CD4-positive, alpha-beta T cell treated with Interleukin-4 for 1 hour (primary cell): ENCODE data around the gene GRID1.

Source experiments
- DNase-seq, 2 donors: peaks; one replicate each; pipeline ENCODE4 v3.0.0-alpha.2; 2020 to 2022

Gene GRID1

DNA sequence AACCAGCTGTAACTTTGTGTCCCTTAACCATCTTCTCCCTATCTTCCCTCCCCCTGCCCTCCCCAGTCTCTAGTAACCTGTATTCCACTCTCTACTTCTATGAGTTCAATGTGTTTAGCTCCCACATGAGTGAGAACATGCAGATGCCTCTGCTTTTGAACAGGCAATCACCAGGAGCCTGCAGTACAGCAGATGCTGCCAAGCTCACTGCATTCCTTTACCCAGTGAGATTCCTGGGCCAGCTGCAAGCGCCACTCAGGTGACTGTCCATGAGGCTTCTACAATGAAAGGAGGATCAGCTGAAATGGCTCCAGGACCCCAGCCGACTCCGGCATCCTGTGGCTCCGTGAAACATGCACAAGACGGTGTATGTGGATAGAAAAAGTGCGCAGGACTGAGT, 15.7 kb downstream of the GRID1 start:
- DNase-seq = no peak

DNA sequence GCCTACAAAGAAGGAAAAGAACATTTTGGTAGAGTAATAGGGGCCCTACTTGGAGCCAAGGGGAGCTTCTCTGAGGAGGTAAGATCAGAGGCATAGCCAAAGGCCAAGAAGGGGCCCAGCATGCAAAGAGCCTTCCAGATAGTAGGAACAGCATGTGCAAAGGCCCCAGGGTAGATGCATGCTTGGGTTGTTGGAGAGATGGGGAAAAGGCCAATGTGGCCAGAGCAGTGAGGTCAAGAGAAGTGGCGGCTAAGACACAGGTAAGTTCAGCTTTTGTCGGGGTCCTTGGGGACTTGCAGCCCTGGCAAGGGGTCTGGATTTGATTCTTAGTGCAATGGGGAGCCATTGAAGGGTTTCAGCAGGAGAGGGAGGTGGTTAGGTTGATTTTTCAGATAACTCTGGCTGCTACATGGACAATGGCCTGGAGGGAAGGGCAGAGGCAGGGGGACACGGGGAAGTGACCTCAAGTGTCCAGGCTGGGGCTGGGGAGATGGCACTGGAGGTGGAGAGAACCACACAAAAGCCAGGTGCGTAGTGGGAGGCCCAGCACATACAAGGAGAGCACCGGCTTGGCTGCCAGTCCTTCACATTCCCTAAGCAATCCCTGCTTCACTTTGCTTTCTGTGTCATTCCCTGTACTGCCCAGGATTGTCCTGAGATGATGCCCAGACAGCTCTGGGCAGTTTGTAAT, 16.5 kb downstream of the GRID1 start:
- DNase-seq = no peak

DNA sequence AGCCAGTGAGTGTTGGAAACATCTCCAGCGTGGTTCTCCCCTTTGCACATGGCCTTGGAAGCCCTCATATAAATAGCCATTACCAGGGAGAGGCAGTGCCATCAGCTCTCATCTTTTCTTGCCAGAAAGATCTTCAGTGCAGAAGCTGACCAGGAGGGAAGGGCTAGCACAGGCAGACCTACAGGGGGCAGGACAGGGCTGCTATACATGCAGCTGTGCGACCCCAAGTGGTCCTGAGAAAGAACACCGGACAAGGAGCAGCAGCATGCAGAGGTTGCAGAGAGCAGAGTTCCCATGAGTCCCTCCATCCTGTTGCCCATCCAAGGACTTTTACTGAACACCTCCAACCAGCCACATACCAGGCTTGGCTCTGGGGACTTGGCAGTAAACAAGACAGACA, 17.1 kb downstream of the GRID1 start:
- DNase-seq = no peak

DNA sequence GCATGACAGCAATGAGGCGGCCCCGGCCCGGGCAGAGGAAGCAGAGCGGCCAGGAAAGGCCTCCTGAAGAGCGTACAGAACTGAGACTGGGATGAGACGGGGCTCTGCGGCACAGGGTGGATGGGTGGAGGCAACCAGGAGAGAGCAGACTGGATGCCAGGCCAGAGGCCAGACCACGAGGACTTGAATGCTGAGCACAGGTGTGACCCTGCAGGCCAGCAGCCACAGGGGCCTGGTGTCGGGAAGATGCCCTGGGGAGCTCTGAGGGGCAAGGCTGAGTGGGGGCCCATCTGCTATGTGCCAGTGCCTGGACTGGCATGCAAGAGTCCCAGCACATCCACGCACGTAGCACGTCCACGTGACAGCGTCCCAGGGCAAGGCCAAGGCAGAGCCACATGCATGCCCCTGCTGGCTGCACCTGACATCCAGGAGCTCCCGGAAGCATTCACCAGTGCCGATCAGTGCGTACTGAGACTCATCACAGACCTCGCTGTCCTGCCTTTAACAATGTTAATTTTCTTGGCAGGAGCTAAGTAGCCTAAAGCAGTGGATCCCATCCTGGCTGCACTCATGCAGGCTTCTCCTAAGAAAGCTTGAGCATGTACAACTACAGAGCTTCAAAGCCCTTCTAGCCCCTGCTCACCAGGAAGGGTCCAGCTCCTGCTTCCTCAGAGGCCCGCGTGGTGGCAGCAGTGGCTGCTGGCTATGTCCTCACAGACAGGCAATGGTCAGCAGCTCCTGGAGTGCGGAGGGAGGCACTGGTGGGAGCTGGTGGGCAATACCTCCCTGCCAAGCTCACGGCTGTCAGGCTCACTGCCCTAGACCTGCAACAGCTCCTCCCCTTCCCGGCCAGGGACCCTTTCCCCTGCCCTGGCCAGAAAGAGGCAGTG, 18.0 kb downstream of the GRID1 start:
- no peak for DNase-seq

DNA sequence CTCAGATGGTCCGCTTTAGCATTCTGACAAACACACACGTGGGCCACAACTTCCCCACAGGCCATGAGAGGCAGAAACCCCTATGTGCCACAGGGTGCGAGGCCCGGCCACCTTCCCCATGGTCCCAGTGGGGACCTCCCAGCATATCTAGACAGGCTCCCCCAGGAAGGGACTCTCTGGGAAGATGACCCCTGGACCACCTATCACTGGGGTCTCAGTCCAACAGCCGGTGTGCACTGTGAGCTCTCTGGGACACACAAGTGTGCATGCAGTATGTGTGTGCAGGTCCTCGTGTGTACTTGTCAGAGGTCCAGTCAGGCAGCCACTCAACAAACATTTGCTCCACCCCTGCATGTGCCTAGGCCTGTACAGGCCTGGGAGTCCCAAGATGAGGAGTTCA, 18.7 kb downstream of the GRID1 start:
- DNase-seq = no peak

DNA sequence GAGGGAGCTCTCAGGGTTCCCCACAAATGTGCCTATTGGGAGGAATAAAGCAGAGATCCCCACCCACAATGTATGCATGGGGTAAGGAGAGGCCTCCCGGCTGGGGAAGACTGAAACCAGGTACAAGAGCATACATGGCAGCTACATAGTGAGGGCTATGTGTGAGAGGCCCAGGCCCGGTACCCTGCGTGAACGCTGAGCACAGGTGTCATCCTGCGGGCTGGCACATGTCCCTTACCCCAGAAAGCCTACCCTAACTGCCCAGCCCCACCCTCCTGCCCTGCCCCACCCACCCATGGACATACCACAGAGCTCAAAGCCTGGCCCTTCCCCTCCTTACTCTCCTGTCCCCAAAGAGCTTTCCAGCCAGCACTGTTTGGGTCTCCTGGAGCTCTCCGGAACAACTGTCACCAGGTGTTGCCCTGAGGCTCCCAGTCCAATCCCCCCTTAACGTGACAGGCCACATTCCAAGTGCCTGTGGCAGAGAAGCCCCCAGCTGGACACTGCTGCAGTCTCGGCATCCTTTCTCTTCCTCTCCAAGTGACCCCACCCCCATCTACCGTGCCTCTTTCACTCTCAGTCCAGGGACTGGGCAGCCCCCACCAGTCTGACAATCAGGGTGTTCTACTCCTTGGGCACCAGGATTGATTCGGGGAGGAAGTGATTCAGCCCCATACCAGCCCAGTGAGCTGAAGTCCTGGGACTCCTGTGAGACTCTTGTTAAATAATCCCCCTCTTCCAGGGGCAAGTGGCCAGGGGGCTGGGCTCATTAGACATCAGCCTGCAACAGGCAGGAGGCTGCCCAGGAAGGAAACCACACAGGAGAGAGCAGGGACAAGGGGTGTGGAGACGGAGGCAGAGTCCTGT, 19.6 kb downstream of the GRID1 start:
- DNase-seq = no peak

DNA sequence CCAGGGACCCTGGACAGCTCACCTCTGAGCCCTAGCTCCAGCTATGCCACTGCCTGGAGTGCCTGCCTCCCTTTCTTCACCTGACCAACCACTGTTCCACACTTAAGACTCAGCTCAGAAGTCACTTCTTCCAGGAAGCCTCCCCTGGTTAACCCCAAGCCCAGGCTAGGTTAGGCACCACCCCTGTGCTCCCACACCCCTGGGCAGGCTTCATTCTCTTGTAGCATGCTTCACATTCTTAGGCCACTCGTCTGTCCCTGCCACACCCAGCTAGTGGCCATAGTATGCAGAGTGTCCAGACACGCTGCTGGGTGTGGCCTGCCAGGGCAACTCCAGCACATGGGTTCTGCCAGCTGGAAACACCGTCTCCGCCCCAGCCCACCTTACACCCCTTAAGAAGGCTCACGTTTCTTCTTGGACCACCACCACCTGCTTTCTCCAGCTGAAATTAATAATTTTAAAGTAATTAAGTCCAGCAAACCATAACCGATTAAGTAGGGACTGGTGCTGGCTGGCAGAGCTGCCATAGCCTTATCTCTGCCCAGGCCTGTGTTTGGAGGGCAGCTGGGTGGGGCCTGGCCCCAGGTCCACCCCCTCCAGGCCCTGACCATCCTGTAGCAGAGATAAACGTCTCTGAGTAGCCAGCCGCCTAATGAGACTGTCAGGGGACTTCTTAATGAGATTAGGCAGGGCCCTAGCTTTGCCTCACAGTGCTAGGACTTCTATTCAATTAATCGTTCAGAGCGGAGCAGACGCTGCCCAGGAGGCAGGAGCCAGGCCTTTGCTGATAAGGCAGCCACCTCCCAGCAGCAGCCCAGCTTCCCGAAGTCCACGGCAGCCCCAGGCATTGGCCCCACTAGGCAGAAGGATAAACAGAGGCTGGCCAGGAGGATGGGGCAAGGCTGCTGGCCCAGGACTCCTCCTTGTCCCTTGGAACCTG, 20.5 kb downstream of the GRID1 start:
- DNase-seq = no peak

DNA sequence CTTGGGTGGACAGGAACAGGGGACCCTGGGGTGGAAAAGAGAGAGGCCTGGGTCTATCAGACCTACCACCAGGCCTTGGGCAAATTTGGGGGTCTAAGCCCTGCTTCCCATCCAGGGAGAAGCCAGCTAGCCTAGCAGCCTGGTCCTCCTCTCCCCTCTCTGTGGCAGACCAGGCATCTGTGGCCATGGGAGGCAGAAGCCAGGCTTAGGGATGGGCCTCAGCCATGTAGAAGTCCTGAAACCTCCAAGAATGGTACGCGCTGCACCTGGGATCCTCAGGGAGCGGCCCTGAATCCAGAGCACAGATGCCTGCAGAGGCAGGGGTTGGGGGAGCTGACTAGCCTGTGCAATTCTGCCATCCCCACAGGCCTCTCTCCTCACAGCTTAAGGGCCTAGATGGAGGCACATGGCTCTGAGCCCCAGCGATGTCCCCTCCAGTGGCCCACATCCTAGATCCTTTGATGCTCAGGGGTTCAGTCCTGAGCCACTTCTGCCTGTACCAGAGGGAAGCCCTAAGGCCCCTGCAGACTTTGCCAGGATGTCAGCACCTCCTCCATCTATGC, 21.2 kb downstream of the GRID1 start:
- no peak for DNase-seq

DNA sequence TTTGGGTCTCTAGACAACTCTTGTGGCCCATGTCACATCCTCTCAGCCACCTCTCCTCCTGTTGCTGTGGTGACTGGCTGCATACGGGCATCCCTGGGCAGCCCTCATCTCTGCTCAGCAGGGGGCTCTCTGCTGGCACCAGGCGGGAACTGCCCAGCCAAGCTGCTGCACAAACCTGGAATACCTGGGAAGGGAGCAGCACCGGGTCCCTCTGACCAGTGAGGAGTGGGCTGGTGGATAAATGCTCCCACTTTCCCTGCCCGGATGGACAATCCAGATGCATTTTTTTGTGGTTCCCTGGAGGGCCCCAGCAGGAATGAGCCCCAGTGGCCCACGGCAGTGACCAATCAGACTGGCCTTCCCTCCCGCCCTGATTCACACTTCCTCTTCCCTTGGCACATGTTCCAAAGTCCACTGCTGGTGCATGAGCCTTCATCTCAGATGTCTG, 21.9 kb downstream of the GRID1 start:
- DNase-seq = no peak

DNA sequence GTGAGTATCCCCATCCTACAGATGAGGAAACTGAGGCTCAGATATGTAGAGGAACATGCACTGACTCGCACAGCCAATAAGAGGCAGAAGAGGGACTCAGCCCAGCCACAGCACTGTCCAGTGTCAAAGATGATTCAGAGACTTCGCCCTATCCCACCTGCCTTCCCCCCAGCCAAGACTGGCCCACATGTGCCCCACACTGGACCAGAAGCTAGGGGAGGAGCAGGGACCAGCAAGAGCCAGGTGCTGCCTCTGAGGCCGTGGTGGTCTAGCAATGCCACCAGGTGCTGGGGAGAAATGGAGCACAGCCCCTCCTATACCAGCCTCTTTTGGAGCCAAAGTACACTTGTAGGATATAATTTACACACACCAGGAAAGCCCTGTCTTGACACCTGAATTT, 22.3 kb downstream of the GRID1 start:
- DNase-seq = no peak

DNA sequence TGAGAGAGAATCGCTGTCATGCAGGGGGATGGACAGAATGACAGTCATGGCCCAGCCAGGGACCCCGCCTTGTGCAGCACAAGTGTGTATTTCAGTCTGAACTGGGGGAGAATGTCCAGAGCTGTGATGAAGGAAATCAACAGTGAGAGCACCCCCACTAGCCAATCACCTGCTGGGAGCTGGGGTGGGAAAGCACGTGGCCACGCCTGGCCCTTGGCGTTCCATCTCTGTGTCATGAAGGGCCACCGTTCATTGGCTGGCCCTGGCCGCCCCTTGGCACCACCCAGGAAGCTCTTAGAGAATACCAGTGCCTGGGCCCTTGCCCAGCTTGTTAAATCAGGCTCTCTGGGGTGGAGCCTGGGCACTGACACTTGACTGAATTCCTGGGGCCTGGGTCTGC, 22.8 kb downstream of the GRID1 start:
- DNase-seq = no peak

DNA sequence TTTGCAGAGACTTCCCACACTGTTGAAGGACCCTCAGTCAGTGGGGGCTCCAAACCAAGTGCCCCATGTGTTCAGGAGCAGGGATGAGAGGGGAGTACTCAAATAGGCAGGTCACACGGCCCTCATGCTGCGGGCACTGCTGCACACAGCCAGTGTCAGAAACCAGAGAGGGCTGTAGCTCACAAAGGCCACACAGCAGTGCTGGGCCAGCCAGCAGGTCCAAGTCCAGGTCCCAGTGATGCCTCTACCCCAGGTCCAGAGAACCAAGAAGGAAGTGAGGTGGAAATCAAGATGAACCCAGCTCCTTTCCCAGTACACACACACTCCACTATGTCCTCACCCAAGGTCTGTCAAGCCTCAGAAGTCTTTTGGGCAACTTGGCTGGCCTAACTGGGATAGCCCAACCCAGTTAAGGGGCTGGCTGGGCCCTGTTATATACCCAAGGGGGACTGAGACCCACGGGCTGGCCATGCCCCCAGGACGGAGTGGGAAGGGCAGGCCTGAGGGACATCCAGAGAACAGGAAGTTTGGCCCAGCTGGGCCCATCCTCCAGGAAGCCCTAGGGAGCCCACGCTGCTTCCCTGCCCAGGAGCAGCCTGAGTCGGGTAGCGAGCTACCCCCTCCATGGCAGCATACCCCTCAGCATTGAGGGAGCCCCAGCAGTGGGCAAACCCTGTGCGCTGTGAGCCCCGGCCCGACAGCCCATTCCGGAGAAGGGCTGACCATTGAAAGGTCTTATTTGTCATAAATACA, 24.3 kb downstream of the GRID1 start:
- DNase-seq = no peak

DNA sequence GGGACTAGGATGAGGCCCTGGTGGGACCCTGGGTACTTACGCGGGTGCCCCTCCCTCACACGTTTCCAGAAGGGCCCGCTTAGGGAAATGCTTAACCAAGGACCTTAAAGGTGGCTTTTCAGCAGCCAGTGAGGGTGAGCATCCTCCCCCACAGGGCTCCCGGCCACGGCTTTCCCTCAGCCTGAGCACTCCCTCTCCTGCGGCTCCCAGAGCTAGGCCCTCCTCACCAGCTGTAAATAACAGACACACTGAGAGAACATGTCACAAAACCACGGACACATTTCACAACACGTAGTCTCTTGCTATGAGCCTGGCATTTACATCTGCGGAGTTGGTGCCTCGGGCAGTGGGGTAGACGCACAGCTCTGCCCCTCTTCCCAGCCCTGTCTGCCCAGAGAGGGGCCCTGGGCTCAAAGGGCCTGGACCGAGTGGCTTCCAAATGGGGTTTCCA, 25.2 kb downstream of the GRID1 start:
- DNase-seq = no peak

DNA sequence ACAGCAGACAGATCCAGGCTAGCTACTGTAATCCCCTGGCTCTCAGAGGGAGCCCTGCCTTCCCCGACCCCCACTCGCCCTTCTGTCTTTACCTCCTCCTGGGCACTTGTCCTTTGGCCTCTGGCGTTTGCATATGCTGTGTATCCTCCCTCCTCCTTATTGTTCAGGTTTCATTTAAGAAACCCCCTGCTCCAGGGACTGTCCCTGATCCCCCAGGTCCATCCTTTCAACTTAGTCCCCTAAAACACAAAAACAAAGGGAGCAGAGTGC, 25.7 kb downstream of the GRID1 start:
- no peak for DNase-seq

DNA sequence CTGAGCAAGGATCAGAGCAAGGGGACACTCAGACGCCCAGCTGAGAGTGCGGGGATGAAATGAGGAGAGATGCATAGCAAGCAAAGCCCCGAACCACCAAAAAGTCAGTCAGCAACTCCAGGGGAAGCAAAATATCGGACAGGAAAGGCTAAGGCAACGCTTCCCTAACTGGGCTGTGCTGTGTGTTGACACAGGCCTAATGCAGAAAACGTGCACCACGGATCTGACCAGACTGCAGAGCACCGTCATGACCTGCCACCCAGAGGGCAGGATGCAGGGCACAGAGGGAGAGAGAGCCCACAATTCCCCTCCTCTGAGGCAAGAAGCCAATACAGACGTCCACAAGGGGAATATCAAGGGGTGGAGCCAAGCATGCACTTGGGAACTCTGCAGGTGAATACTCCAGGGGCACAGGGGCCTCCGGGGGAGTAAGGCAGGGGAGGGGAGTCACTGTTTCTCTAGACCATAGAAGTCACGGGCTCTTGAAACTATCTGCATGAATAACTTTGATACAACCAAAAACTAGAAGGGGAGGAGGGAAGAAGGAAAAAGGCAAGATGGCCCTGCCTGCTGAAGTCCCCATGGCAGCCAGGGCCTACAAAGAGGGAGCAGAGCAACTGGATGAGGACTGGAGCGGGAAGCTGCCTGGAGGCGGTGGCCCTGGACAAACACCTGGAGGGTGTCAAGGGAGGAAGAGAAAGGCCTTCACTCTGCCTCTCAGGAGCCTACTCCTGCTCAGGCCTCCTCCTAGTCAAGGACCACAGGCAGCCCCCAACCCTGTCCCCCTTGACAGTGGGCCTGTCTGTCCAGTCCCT, 26.2 kb downstream of the GRID1 start:
- DNase-seq = no peak

DNA sequence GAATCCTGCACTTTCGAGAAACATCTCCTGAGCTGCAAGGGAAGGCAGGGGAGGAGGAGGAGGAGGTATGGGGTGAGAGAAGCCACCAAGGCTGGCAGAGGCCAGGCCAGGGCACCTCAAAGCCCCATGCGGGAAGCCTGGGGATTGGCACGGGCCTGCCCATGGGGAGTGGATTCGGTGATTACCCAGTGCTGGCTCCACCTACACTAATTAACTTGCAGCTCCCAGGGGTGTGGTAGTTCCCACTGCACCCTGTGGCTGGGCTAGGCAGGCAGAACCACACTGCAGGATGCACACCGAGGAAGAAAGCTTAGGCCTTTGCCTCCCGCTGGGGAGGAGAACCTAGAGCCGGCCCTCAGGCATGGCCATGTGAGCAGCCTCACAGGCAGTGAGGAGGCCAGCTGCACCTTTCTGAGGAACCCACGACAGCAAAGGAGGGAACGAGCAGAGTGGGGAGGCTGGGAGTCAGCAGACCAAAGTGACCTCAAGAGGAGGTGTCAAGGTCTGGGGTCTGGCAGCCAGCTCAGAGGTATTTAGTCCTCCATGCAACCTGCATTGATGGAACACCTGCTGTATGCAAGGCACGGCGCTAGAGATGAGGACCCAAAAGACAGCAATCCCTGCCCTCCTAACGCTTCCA, 27.2 kb downstream of the GRID1 start:
- no peak for DNase-seq

DNA sequence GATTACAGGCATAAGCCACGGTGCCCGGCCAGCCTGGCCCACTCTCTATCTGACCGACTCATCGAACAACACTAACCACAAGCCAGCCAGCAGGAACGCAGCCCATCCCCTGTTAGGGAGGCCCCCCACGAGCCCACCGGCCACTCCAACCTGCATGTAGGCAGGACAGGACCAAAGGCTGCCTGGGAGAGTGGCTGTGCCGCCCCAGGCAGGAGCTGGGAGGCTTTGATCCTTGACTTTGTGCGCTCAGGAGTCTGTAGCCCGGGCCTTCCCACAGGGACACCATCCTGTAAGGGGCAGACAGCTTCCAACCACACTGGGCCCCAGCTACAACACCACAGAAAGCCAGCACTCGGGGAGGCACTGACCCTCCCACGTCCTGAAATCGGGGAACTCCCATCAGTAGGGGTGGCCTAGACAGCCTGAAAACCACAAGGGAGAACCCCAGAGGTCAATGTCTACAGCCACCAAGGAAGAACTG, 29.4 kb downstream of the GRID1 start:
- DNase-seq = no peak

DNA sequence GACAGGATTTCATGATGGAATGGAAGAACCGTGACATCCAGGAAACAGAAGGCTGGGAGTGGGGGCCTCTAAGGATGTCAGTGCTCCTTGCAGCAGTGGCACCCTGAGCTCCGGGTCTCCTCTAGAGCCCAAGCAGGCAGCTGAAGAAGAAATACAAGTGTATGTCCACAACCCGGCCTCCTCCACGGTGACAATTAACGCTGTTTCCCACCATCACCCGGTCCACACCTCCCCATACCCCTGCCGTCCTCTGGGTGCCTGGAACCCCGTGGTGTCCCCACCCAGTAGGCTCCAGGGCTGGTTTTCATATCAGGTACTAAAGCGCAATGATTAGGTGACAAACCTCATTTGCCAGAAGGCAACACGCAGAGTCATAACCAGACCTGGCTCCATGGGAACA, 30.3 kb downstream of the GRID1 start:
- no peak for DNase-seq

DNA sequence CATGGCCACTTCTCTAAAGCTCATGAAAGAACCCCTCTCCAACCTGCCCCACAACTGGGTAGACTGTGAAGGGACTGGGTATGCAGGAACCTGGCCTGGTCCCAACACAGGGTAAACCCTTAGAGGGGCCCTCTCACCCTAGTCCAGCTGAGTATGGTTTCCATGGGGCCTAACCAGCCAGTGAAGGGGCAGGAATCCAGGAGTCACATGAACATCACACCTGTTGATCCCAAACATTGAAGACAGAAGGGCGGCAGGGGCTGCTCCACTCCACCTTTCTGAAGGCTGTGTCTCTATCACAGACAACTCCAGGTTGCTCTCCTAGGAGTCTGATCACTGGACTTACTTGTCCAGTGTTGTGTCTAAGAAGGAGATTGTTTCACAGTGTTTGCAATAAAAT, 30.8 kb downstream of the GRID1 start:
- DNase-seq = no peak

DNA sequence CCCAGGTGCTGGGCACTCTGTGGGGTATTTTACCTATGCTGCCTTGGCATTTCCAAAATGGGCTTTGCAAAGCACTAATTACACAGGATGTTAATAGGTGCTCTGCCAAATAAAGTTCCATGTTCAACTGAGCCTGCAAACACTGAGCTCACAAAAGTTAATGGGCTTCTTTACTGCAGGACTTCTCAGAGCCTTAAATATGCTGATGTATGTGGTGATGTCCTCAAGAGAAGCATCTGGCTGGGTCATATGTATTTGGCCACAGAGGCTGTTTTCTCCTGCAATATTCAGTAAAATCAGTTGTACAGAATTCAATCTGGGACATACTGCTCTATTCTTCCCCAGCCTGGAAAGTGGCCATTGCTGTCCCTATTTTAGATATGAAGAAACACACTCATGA, 31.3 kb downstream of the GRID1 start:
- DNase-seq = no peak
